GM12892 (cell line): ENCODE measurements around the gene SLC9A3.

ENCODE experiments used
- POLR2A ChIP-seq: IDR thresholded peaks from 2 replicates; pipeline ENCODE4 v1.6.1; 2011; ENCODE audit warnings: low read depth, low read length, control low read depth
- POLR2AphosphoS5 ChIP-seq: IDR thresholded peaks from 2 replicates; pipeline ENCODE4 v1.6.1; 2011; ENCODE audit warnings: low read depth, low read length, control low read depth
- TAF1 ChIP-seq: IDR thresholded peaks from 2 replicates; pipeline ENCODE4 v1.6.1; 2011; ENCODE audit warnings: low read depth, mild to moderate bottlenecking, control low read depth, low read length, borderline replicate concordance

GRCh38 chr5:566636-567309, 42.5 kb upstream of the SLC9A3 start:
- TF ChIP-seq TAF1, result no peak
- no peak for TF ChIP-seq POLR2A
- no peak for TF ChIP-seq POLR2AphosphoS5
